Amniotic stem cell (primary cell): Measurements from ENCODE around the gene MAP2K5.
"Not testable (repeated sequence)": the region's sequence is repeated elsewhere in the genome, so short reads cannot be mapped to it uniquely, and the experiment has no call there.

Experiments
- DNase-seq: peaks from one replicate; lab custom pipeline; 2025; lab: John Stamatoyannopoulos, UW

Gene MAP2K5

GRCh38 chr15:67672834-67673233 lies 130.3 kb downstream of the MAP2K5 start:
- not testable (repeated sequence) for DNase-seq

- no peak for DNase-seq
Observed at GRCh38 chr15:67674983-67675382, 132.5 kb downstream of the MAP2K5 start.

GRCh38 chr15:67678089-67678488 lies 135.6 kb downstream of the MAP2K5 start:
- DNase-seq: no peak

GRCh38 chr15:67678993-67679392 lies 136.5 kb downstream of the MAP2K5 start:
- no peak for DNase-seq

- DNase-seq: no peak
Observed at GRCh38 chr15:67680641-67681040, 138.1 kb downstream of the MAP2K5 start.

- no peak for DNase-seq
Observed at GRCh38 chr15:67685008-67685599, 142.6 kb downstream of the MAP2K5 start.

GRCh38 chr15:67685716-67686115 lies 143.2 kb downstream of the MAP2K5 start:
- no peak for DNase-seq

GRCh38 chr15:67690936-67691335 lies 148.4 kb downstream of the MAP2K5 start:
- DNase-seq: no peak

- DNase-seq: no peak
Observed at GRCh38 chr15:67691450-67691849, 148.9 kb downstream of the MAP2K5 start.

- DNase-seq: no peak
Observed at GRCh38 chr15:67692573-67692972, 150.1 kb downstream of the MAP2K5 start.

- no peak for DNase-seq
Observed at GRCh38 chr15:67696087-67696486, 153.6 kb downstream of the MAP2K5 start.

- no peak for DNase-seq
Observed at GRCh38 chr15:67700023-67700422, 157.5 kb downstream of the MAP2K5 start.

- DNase-seq: no peak
Observed at GRCh38 chr15:67701669-67702068, 159.2 kb downstream of the MAP2K5 start.

- no peak for DNase-seq
Observed at GRCh38 chr15:67707520-67708283, 165.2 kb downstream of the MAP2K5 start.

GRCh38 chr15:67708500-67708899 lies 166.0 kb downstream of the MAP2K5 start:
- DNase-seq: no peak

- no peak for DNase-seq
Observed at GRCh38 chr15:67715170-67715569, 172.7 kb downstream of the MAP2K5 start.

- no peak for DNase-seq
Observed at GRCh38 chr15:67716171-67716570, 173.7 kb downstream of the MAP2K5 start.

- no peak for DNase-seq
Observed at GRCh38 chr15:67717776-67718175, 175.3 kb downstream of the MAP2K5 start.

GRCh38 chr15:67719330-67719959 lies 176.9 kb downstream of the MAP2K5 start:
- DNase-seq: no peak

- no peak for DNase-seq
Observed at GRCh38 chr15:67720556-67721175, 178.2 kb downstream of the MAP2K5 start.

- no peak for DNase-seq
Observed at GRCh38 chr15:67722030-67722817, 179.7 kb downstream of the MAP2K5 start.
